Liver (tissue), 9 donors: ENCODE measurements around the gene NFAT5. TPM values are rescaled to one million over a fixed set of nuclear protein-coding genes. Genes with fewer than 3 reads are reported as not detected.

Experiments used
- DNase-seq: peaks from one replicate; pipeline ENCODE4 v3.0.0-alpha.2; 2017; ENCODE audit warnings: low spot score
- H3K27ac ChIP-seq, 2 donors: one replicate each; pipeline ENCODE4 v1.7.0; 2013; ENCODE audit warnings: inconsistent platforms in 2 of 2, low read length in 2 of 2, control low read depth in 1 of 2, low read depth in 1 of 2, mild to moderate bottlenecking in 1 of 2
- H3K27me3 ChIP-seq, 4 donors: one replicate each; pipeline versions ENCODE4 v1.6.1 to v1.7.0; 2013; ENCODE audit warnings: low read length in 3 of 4, inconsistent platforms in 1 of 4, mild to moderate bottlenecking in 1 of 4, moderate library complexity in 1 of 4; ENCODE audit not compliant: control insufficient read depth in 4 of 4, insufficient read depth in 4 of 4
- H3K36me3 ChIP-seq, 4 donors: one replicate each; pipeline versions ENCODE4 v1.6.1 to v1.7.0; 2013; ENCODE audit warnings: low read length in 3 of 4, mild to moderate bottlenecking in 3 of 4, low read depth in 1 of 4, moderate library complexity in 1 of 4; ENCODE audit not compliant: control insufficient read depth in 4 of 4, insufficient read depth in 3 of 4
- H3K4me1 ChIP-seq, 4 donors: one replicate each; pipeline versions ENCODE4 v1.6.1 to v1.7.0; 2013; ENCODE audit warnings: low read length in 3 of 4, mild to moderate bottlenecking in 3 of 4, moderate library complexity in 1 of 4; ENCODE audit not compliant: control insufficient read depth in 4 of 4, insufficient read depth in 4 of 4
- H3K4me3 ChIP-seq, 3 donors: one replicate each; pipeline versions ENCODE4 v1.6.1 to v1.7.0; 2013; ENCODE audit warnings: low read length in 3 of 3, control low read depth in 1 of 3, low read depth in 1 of 3, mild to moderate bottlenecking in 1 of 3
- H3K9ac ChIP-seq, 2 donors: one replicate each; pipeline ENCODE4 v1.7.0; 2013; ENCODE audit warnings: low read length in 2 of 2, mild to moderate bottlenecking in 2 of 2, moderate library complexity in 2 of 2, control low read depth in 1 of 2, low read depth in 1 of 2
- H3K9me3 ChIP-seq, 4 donors: one replicate each; pipeline versions ENCODE4 v1.6.1 to v1.7.0; 2013; ENCODE audit warnings: low read length in 3 of 4; ENCODE audit not compliant: control insufficient read depth in 4 of 4
- EGR1 ChIP-seq, 2 donors: IDR thresholded peaks; 2 replicates each; pipeline ENCODE4 v1.6.1; 2016 to 2018; ENCODE audit warnings: antibody characterized with exemption in 2 of 2, low read depth in 2 of 2
- FOXA1 ChIP-seq: IDR thresholded peaks from 2 replicates; pipeline ENCODE4 v1.6.1; 2016; ENCODE audit warnings: antibody characterized with exemption
- FOXA2 ChIP-seq: IDR thresholded peaks from 2 replicates; pipeline ENCODE4 v1.6.1; 2016; ENCODE audit warnings: antibody characterized with exemption
- GABPA ChIP-seq, 2 donors: IDR thresholded peaks in 1 of 2; conservative IDR thresholded peaks in 1 of 2; 2 replicates each; pipeline ENCODE4 v1.6.1; 2016; ENCODE audit warnings: antibody characterized with exemption in 2 of 2, mild to moderate bottlenecking in 1 of 2, moderate library complexity in 1 of 2
- HNF4A ChIP-seq, 2 donors: conservative IDR thresholded peaks; 2 replicates each; pipeline ENCODE4 v1.6.1; 2016; ENCODE audit warnings: antibody characterized with exemption in 2 of 2, mild to moderate bottlenecking in 2 of 2
- HNF4G ChIP-seq: IDR thresholded peaks from 2 replicates; pipeline ENCODE4 v1.6.1; 2016; ENCODE audit warnings: antibody characterized with exemption
- JUND ChIP-seq, 2 donors: IDR thresholded peaks; 2 replicates each; pipeline ENCODE4 v1.6.1; 2016; ENCODE audit warnings: antibody characterized with exemption in 2 of 2
- MAX ChIP-seq: IDR thresholded peaks from 2 replicates; pipeline ENCODE4 v1.6.1; 2016; ENCODE audit warnings: antibody characterized with exemption
- NR2F2 ChIP-seq: IDR thresholded peaks from 2 replicates; pipeline ENCODE4 v1.6.1; 2016; ENCODE audit warnings: antibody characterized with exemption
- RAD21 ChIP-seq, 2 donors: IDR thresholded peaks; 2 replicates each; pipeline ENCODE4 v1.6.1; 2016; ENCODE audit warnings: antibody characterized with exemption in 2 of 2, mild to moderate bottlenecking in 2 of 2
- REST ChIP-seq: IDR thresholded peaks from 2 replicates; pipeline ENCODE4 v1.6.1; 2016; ENCODE audit warnings: antibody characterized with exemption, mild to moderate bottlenecking
- RXRA ChIP-seq, 2 donors: IDR thresholded peaks; 2 replicates each; pipeline ENCODE4 v1.6.1; 2017 to 2018; ENCODE audit warnings: antibody characterized with exemption in 2 of 2, mild to moderate bottlenecking in 1 of 2
- SP1 ChIP-seq: IDR thresholded peaks from 2 replicates; pipeline ENCODE4 v1.6.1; 2018; ENCODE audit warnings: antibody characterized with exemption, mild to moderate bottlenecking
- TAF1 ChIP-seq: conservative IDR thresholded peaks from 2 replicates; pipeline ENCODE4 v1.6.1; 2016; ENCODE audit warnings: antibody characterized with exemption, mild to moderate bottlenecking
- YY1 ChIP-seq: IDR thresholded peaks from 2 replicates; pipeline ENCODE4 v1.6.1; 2016; ENCODE audit warnings: antibody characterized with exemption, mild to moderate bottlenecking
- WGBS: extraction: QIAGEN DNeasy Blood & Tissue Kit; methylation state at CpG from one replicate; pipeline ENCODE4 v1.1.7; 2013; 5-methylcytosine and 5-hydroxymethylcytosine counted together
- polyA plus RNA-seq, 2 donors: library from polyadenylated mRNA; stranded (reverse) in 1 of 2; unstranded in 1 of 2; fragments of 200-250 nt in 1 of 2; fragments of >200 nt in 1 of 2; fragmentation: Nextera tagmentation in 1 of 2; extraction: Ambion mirVana in 1 of 2; gene quantifications; one replicate each; pipeline versions ENCODE4 v1.2.1 to v1.2.3, GENCODE V29; 2013 to 2015
- total RNA-seq, 2 donors: library from RNA; depleted of rRNA; stranded (reverse); fragments of >200 nt; gene quantifications; one replicate each; pipeline ENCODE4 v1.2.3, GENCODE V29; 2014
- TF ChIP-seq, protein P1 (sequence below): IDR thresholded peaks from 2 replicates; pipeline ENCODE4 v1.6.1; 2016; ENCODE audit warnings: antibody characterized with exemption
- TF ChIP-seq, protein P2 (sequence below): fragments of 150-350 bp; IDR thresholded peaks from 2 replicates; pipeline ENCODE4 v1.5.1; 2017; ENCODE audit warnings: improper control_type of control experiment, low read depth, low read length; ENCODE audit not compliant: missing input control
- TF ChIP-seq, protein P3 (sequence below): IDR thresholded peaks from 2 replicates; pipeline ENCODE4 v1.6.1; 2016; ENCODE audit warnings: antibody characterized with exemption
- donor health status: healthy.
- donor health status: healthy.
- donor health status: healthy.
- donor health status: healthy.
- donor health status: healthy.

Gene NFAT5
- total and polyA plus RNA-seq, 4 donors = 1.5 to 21.0 (median 11.2) TPM

GRCh38 chr16:69626256-69626655 is 60.5 kb downstream of the NFAT5 start:
- peaks cover 3 to 5% (median 4%) of the 10 kb centered on the region in 4 donors for H3K36me3 ChIP-seq
- no peak for DNase-seq
- no peak overlapping the region for H3K27ac ChIP-seq
- peaks cover 0 to 6% (median 2%) of the 10 kb centered on the region in 4 donors for H3K4me1 ChIP-seq
- H3K27me3 ChIP-seq = no peaks in the 10 kb centered on the region
- 96% methylated on average over 2 of the region's 2 CpGs for WGBS
- H3K4me3 ChIP-seq = no peak overlapping the region
- no peaks in the 10 kb centered on the region for H3K9me3 ChIP-seq
- H3K9ac ChIP-seq = no peak overlapping the region
- no peak for TF ChIP-seq TAF1
- TF ChIP-seq YY1 = no peak
- TF ChIP-seq FOXA1 = no peak
- TF ChIP-seq, protein P1, sequence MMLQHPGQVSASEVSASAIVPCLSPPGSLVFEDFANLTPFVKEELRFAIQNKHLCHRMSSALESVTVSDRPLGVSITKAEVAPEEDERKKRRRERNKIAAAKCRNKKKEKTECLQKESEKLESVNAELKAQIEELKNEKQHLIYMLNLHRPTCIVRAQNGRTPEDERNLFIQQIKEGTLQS = no peak
- no peak for TF ChIP-seq FOXA2
- no peak for TF ChIP-seq REST
- no peak for TF ChIP-seq EGR1 (IDR thresholded peaks at IDR 0.05; ENCODE audit: low read depth in 2 of 2)
- no peak for TF ChIP-seq HNF4G

DNA sequence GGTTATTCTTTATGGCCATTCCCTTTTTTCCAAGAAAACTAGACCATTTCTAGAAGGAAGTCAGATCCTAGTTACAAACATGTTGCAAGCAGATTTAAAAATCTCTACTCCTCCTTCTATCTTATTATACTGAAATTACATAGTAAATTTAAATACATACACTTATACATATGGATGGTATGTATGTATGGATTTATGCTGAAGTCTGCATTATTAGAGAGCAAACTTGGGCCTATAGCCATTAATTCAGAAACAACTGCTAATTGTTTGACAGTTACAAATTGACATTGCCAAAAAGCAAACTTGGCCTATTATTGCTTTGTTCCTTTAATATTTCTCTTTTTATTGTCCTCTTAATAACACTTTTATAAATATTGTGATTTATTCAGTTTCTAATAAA is 67.1 kb downstream of the NFAT5 start:
- Histone ChIP-seq H3K4me1 (no peaks in the 10 kb centered on the region), H3K4me3 (no peak overlapping the region), H3K9me3 (peaks cover 0 to 3% (median 1%) of the 10 kb centered on the region in 4 donors), H3K9ac (no peak overlapping the region), H3K27ac (no peak overlapping the region), H3K36me3 (peaks cover 5 to 12% (median 8%) of the 10 kb centered on the region in 4 donors), H3K27me3 (no peaks in the 10 kb centered on the region)
- DNase-seq = no peak
- TF ChIP-seq, protein P1 = no peak
- TF ChIP-seq SP1 (no peak), HNF4G (no peak), MAX (no peak), GABPA (IDR thresholded peaks at IDR 0.05 in 1 of 2, conservative IDR thresholded peaks at IDR 0.05 in 1 of 2) (no peak), NR2F2 (no peak), RXRA (IDR thresholded peaks at IDR 0.05) (no peak), FOXA1 (no peak)

GRCh38 chr16:69633375-69633774 is 67.6 kb downstream of the NFAT5 start:
- H3K4me3 ChIP-seq = no peak overlapping the region
- TF ChIP-seq EGR1 (IDR thresholded peaks at IDR 0.05; ENCODE audit: low read depth in 2 of 2) = no peak
- no peak for TF ChIP-seq GABPA (IDR thresholded peaks at IDR 0.05 in 1 of 2, conservative IDR thresholded peaks at IDR 0.05 in 1 of 2)
- no peak for TF ChIP-seq FOXA2
- TF ChIP-seq, protein P2, sequence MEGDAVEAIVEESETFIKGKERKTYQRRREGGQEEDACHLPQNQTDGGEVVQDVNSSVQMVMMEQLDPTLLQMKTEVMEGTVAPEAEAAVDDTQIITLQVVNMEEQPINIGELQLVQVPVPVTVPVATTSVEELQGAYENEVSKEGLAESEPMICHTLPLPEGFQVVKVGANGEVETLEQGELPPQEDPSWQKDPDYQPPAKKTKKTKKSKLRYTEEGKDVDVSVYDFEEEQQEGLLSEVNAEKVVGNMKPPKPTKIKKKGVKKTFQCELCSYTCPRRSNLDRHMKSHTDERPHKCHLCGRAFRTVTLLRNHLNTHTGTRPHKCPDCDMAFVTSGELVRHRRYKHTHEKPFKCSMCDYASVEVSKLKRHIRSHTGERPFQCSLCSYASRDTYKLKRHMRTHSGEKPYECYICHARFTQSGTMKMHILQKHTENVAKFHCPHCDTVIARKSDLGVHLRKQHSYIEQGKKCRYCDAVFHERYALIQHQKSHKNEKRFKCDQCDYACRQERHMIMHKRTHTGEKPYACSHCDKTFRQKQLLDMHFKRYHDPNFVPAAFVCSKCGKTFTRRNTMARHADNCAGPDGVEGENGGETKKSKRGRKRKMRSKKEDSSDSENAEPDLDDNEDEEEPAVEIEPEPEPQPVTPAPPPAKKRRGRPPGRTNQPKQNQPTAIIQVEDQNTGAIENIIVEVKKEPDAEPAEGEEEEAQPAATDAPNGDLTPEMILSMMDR = no peak
- no peak for TF ChIP-seq HNF4A (conservative IDR thresholded peaks at IDR 0.05)
- TF ChIP-seq SP1 = no peak
- no peak for TF ChIP-seq TAF1
- TF ChIP-seq RAD21 (IDR thresholded peaks at IDR 0.05) = no peak
- TF ChIP-seq JUND (IDR thresholded peaks at IDR 0.05) = no peak
- TF ChIP-seq, protein P3, sequence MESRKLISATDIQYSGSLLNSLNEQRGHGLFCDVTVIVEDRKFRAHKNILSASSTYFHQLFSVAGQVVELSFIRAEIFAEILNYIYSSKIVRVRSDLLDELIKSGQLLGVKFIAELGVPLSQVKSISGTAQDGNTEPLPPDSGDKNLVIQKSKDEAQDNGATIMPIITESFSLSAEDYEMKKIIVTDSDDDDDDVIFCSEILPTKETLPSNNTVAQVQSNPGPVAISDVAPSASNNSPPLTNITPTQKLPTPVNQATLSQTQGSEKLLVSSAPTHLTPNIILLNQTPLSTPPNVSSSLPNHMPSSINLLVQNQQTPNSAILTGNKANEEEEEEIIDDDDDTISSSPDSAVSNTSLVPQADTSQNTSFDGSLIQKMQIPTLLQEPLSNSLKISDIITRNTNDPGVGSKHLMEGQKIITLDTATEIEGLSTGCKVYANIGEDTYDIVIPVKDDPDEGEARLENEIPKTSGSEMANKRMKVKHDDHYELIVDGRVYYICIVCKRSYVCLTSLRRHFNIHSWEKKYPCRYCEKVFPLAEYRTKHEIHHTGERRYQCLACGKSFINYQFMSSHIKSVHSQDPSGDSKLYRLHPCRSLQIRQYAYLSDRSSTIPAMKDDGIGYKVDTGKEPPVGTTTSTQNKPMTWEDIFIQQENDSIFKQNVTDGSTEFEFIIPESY = no peak
- no peak for TF ChIP-seq RXRA (IDR thresholded peaks at IDR 0.05)
- no peak for TF ChIP-seq YY1
- no peak overlapping the region for H3K9ac ChIP-seq
- H3K4me1 ChIP-seq = no peaks in the 10 kb centered on the region
- no peak for DNase-seq
- no peaks in the 10 kb centered on the region for H3K27me3 ChIP-seq
- peaks cover 5 to 13% (median 8%) of the 10 kb centered on the region in 4 donors for H3K36me3 ChIP-seq
- H3K9me3 ChIP-seq = peaks cover 0 to 3% (median 1%) of the 10 kb centered on the region in 4 donors
- no peak overlapping the region for H3K27ac ChIP-seq
